ENCODE results near the gene NOXRED1. TPM values are rescaled to one million over a fixed set of nuclear protein-coding genes. Genes with fewer than 3 reads are reported as not detected.

Gene NOXRED1
- total RNA-seq, 2 experiments from 2014 or later: 0.16 to 0.42 TPM

DNA sequence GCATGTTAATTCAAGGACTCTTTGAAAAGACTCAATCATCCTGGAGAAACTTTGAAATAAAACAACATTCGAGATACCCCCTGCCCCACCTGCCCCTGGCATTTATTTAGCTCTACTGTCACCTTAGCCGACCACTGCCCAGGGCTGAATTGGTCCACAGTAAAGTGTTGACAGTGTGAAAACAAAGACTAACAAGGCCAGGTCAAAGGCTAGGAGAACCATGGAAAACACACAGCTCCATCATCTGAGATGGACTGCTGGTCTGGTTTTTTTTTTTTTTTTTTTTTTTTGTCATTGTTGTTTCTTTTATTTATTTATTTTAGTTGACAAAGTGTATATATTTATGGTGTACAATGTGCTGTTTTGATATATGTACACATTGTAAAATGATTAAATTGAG lies 76.8 kb downstream of the NOXRED1 start:
- intact Hi-C loops (cut with DNase I, micrococcal nuclease): no loop called here
- Histone ChIP-seq H3K27me3 (ENCODE audit: control insufficient read depth in 1 of 2, insufficient read depth in 2 of 2, low read length in 2 of 2) (no peaks in the 10 kb centered on the region), H3K36me3 (ENCODE audit: insufficient read depth, low read length) (peaks cover 34% of the 10 kb centered on the region), H3K4me3 (ENCODE audit: low read length) (no peak overlapping the region), H3K27ac (ENCODE audit: low read depth in 1 of 2, low read length in 2 of 2) (no peak overlapping the region), H3K9me3 (ENCODE audit: control insufficient read depth in 1 of 2, insufficient read depth in 1 of 2, low read length in 2 of 2) (no peaks in the 10 kb centered on the region), H3K4me1 (ENCODE audit: insufficient read depth, low read length) (no peaks in the 10 kb centered on the region)
- DNase-seq (no peak), ATAC-seq (ENCODE audit: poor library complexity) (no peak)
- H3K27ac Mint-ChIP-seq: no peak overlapping the region
- H3K27me3 Mint-ChIP-seq: no peaks in the 10 kb centered on the region
- H3K36me3 Mint-ChIP-seq (ENCODE audit: low read depth): peaks cover 56% of the 10 kb centered on the region
- CTCF ChIA-PET: no interaction called here
- no peaks in the 10 kb centered on the region for H3K9me3 Mint-ChIP-seq
- POLR2A ChIA-PET: interaction anchor here (0.9 kb wide), 1 partner anchor 93 kb away, joined by 3 read pairs; no protein-coding TSS in a partner anchor
- TF ChIP-seq CTCF (IDR thresholded peaks at IDR 0.05): no peak
- H3K4me3 Mint-ChIP-seq: no peak overlapping the region
- H3K4me1 Mint-ChIP-seq (ENCODE audit: low read depth): no peaks in the 10 kb centered on the region

DNA sequence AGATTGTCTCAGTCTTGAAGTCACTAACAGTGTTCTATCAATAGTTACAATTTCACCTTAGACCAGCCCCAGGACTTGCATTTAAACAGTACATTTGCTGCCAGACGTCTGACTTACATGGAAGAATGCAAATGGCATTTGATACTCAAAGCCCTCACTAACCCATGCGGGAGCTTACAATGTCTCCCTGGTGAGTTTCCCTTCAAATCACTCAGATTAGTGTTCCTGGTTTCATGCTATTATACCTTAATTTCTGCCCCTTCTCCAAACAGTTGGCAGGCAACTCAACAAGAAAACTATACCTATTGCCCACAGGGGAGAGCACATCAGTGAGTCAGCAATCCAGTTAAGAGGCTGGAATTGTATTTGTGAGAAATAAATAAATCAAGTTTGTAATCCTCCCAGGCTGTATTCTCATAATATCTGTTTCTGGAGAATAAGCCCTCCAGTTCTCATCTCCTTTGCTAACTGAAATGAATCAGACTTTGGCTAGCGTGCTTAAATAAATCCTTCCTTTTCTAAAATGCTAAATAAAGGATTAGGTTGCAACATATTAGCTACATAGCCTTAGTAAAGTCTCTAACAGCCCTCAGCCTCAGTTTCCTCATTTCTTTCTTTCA lies 78.8 kb downstream of the NOXRED1 start:
- intact Hi-C loops (cut with DNase I, micrococcal nuclease): no loop called here
- Mint-ChIP-seq H3K4me3 (no peak overlapping the region), H3K36me3 (ENCODE audit: low read depth) (peaks cover 56% of the 10 kb centered on the region), H3K9me3 (no peaks in the 10 kb centered on the region), H3K27ac (no peak overlapping the region), H3K4me1 (ENCODE audit: low read depth) (no peaks in the 10 kb centered on the region), H3K27me3 (no peaks in the 10 kb centered on the region)
- Histone ChIP-seq H3K27ac (ENCODE audit: low read depth in 1 of 2, low read length in 2 of 2) (no peak overlapping the region), H3K4me1 (ENCODE audit: insufficient read depth, low read length) (no peaks in the 10 kb centered on the region), H3K9me3 (ENCODE audit: control insufficient read depth in 1 of 2, insufficient read depth in 1 of 2, low read length in 2 of 2) (no peaks in the 10 kb centered on the region), H3K4me3 (ENCODE audit: low read length) (no peak overlapping the region), H3K27me3 (ENCODE audit: control insufficient read depth in 1 of 2, insufficient read depth in 2 of 2, low read length in 2 of 2) (no peaks in the 10 kb centered on the region), H3K36me3 (ENCODE audit: insufficient read depth, low read length) (peaks cover 43% of the 10 kb centered on the region)
- TF ChIP-seq CTCF (IDR thresholded peaks at IDR 0.05): no peak
- no peak for ATAC-seq (ENCODE audit: poor library complexity)
- ChIA-PET CTCF (no interaction called here), POLR2A (no interaction called here)
- DNase-seq: no peak

Other genes starting within 250 kb of the NOXRED1 start
- gene TMEM63C, start 241.7 kb downstream of the NOXRED1 start, total RNA-seq: under 1 TPM; 0.58 to 0.89 TPM
- not detected for gene NGB, start 152.3 kb downstream of the NOXRED1 start, total RNA-seq
- 1 to 10 TPM; 7.6 to 8.2 TPM for gene POMT2, start 102.6 kb downstream of the NOXRED1 start, total RNA-seq
- gene GSTZ1, start 102.5 kb downstream of the NOXRED1 start, total RNA-seq: 1 to 10 TPM; 5.6 to 5.7 TPM
- gene TMED8, start 46.4 kb downstream of the NOXRED1 start, total RNA-seq: 1 to 10 TPM; 4.9 to 5.1 TPM
- under 1 TPM in 1 of 2 experiments, not detected in 1; 0.34 TPM for gene SAMD15, start 46.1 kb downstream of the NOXRED1 start, total RNA-seq
- gene VIPAS39, start 34.1 kb upstream of the NOXRED1 start, total RNA-seq: 1 to 10 TPM; 7.6 to 8.7 TPM
- gene AHSA1, start 34.6 kb upstream of the NOXRED1 start, total RNA-seq: 10 to 100 TPM; 28.7 to 33.7 TPM
- not detected for gene ISM2, start 75.3 kb upstream of the NOXRED1 start, total RNA-seq
- gene SPTLC2, start 193.1 kb upstream of the NOXRED1 start, total RNA-seq: 10 to 100 TPM; 13.0 to 14.5 TPM

Measured in CD4-positive, alpha-beta T cell (primary cell).